GM12872 (cell line): ENCODE data around the gene CDK11B.

Source experiments
- CTCF ChIP-seq: IDR thresholded peaks from 3 replicates; pipeline ENCODE4 v1.5.1; 2011; ENCODE audit warnings: low read depth, mild to moderate bottlenecking, low read length, moderate library complexity; ENCODE audit not compliant: insufficient read depth

CDK11B gene

DNA sequence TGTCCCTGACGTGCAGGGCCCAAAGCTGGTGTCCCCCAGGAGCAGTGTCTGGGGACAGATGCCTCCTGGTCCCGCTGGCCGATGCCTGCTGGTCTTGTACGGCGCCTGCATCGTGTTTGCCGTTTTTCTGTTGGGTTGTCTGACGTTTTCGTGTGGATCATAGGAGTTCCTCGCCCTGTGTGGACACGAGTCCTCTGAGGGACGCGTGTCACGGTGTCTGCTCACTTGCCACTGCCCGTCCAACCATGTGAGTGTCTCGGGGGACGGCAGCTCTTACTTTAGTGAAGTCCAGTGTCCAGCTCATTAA lies 36.1 kb downstream of the CDK11B start:
- TF ChIP-seq CTCF, result no peak

GRCh38 chr1:1622010-1622787 lies 36.6 kb downstream of the CDK11B start:
- TF ChIP-seq CTCF, result no peak

DNA sequence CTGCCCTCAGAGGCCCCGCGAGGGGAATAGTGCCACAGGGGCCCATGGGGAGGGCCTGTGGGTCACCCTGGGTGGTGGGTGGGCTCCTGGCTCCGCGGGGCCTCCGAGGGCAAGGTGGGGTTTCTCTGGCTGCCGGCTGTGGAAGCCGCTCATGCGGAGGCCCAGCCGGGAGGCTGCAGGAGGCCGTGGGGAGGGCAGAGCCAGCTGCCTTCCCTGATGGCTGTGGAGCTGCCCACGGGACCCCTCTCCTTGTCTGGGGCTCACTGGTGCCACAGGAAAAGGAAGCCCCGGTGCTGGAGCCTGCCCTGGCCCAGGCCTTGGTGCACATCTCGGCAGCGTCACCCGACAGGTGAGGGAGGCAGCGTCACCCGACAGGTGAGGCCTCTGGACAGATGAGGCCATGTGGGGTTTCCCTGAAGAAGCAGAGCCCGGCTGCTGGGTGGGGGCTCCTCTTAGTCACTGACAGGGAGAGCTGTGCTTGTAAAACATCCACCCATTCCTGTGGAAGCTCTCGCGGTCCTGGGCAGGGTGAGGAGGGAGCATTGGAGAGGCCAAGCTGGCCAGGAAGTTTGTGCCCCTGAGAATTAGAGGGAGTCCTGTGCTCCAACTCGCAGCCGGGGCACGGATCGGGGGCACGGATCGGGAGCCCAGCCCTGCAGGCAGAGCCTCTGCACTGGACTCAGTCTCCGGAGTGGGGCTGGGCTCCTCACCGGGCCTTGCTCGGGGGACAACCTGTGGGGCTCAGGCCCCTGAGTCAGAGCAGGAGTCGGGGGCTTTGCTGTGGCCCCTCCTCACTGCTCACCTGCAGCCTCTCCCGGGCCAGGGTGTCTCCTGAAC lies 37.4 kb downstream of the CDK11B start:
- no peak for TF ChIP-seq CTCF

- no peak for TF ChIP-seq CTCF
Observed at GRCh38 chr1:1620433-1621139, 38.2 kb downstream of the CDK11B start.

DNA sequence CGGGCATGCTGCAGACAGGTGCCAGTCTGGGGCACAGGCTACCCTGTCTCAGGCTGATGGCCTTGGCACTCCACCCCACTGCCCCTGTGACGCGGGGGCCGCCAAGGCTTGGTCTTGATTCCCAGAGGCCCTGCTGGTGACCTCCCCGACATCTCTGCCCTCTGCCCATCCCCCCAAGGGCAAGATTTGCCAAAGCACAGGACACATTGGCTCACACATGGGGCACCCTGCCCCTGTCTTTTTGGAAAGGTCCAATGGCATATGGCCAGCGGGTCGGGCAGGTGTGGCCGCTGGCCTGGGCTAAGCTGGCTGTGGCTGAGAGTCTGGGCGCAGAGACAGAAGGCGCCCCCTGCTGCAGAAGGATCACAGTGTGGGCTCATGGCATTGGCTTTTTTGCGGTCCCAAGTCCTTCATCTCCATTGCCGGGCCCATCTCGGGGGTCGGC lies 38.9 kb downstream of the CDK11B start:
- TF ChIP-seq CTCF, result peak; percentile 39; the same call in 2 of the 3 replicates

- no peak for TF ChIP-seq CTCF
Observed at GRCh38 chr1:1618396-1619068, 40.3 kb downstream of the CDK11B start.
